GOT3 (cell line): ENCODE measurements around the gene KLF13.

Experiments
- DNase-seq: peaks from one replicate; lab custom pipeline; 2025; ENCODE audit warnings: mixed read lengths; lab: John Stamatoyannopoulos, UW

The KLF13 gene

GRCh38 chr15:31381801-31382712 lies 55.4 kb downstream of the KLF13 start:
- no peak for DNase-seq

- no peak for DNase-seq
Observed at GRCh38 chr15:31382713-31383045, 56.0 kb downstream of the KLF13 start.

GRCh38 chr15:31383139-31383538 lies 56.5 kb downstream of the KLF13 start:
- DNase-seq = no peak

- DNase-seq = no peak
Observed at GRCh38 chr15:31384568-31384967, 57.9 kb downstream of the KLF13 start.

GRCh38 chr15:31385736-31386135 lies 59.1 kb downstream of the KLF13 start:
- DNase-seq = no peak

GRCh38 chr15:31387092-31387478 lies 60.5 kb downstream of the KLF13 start:
- no peak for DNase-seq

- no peak for DNase-seq
Observed at GRCh38 chr15:31387479-31388118, 61.0 kb downstream of the KLF13 start.

GRCh38 chr15:31389576-31389975 lies 62.9 kb downstream of the KLF13 start:
- DNase-seq = no peak

- DNase-seq = no peak
Observed at GRCh38 chr15:31390029-31390428, 63.4 kb downstream of the KLF13 start.

- no peak for DNase-seq
Observed at GRCh38 chr15:31390777-31391486, 64.3 kb downstream of the KLF13 start.

GRCh38 chr15:31391687-31392671 lies 65.3 kb downstream of the KLF13 start:
- DNase-seq = no peak

- no peak for DNase-seq
Observed at GRCh38 chr15:31392761-31393401, 66.2 kb downstream of the KLF13 start.

- DNase-seq = no peak
Observed at GRCh38 chr15:31393444-31394091, 66.9 kb downstream of the KLF13 start.

GRCh38 chr15:31396881-31397560 lies 70.4 kb downstream of the KLF13 start:
- DNase-seq = peak; percentile 49

- DNase-seq = no peak
Observed at GRCh38 chr15:31397851-31398661, 71.4 kb downstream of the KLF13 start.

- no peak for DNase-seq
Observed at GRCh38 chr15:31398677-31399301, 72.2 kb downstream of the KLF13 start.

- no peak for DNase-seq
Observed at GRCh38 chr15:31399544-31400171, 73.0 kb downstream of the KLF13 start.
